PFSK-1 (cell line): Measurements from ENCODE around the gene ENPP5.

ENCODE experiments used
- FOXP2 ChIP-seq: optimal IDR thresholded peaks from 2 replicates; pipeline ENCODE3; 2011; ENCODE audit warnings: borderline replicate concordance, control low read depth, inconsistent platforms; ENCODE audit not compliant: insufficient read depth; ENCODE audit errors: extremely low read length, extremely low read depth
- POLR2AphosphoS5 ChIP-seq: IDR thresholded peaks from 2 replicates; pipeline ENCODE4 v1.6.1; 2012; ENCODE audit warnings: low read depth, mild to moderate bottlenecking, control low read depth, low read length, moderate library complexity
- REST ChIP-seq, 2 experiments: IDR thresholded peaks; 2 replicates each; pipeline versions ENCODE4 v1.6.1 to v1.8.0; 2011 to 2012; ENCODE audit warnings: low read depth in 2 of 2, low read length in 2 of 2, control low read depth in 1 of 2, inconsistent platforms in 1 of 2, mild to moderate bottlenecking in 1 of 2, moderate library complexity in 1 of 2; ENCODE audit not compliant: insufficient read depth in 1 of 2
- SIN3A ChIP-seq: IDR thresholded peaks from 2 replicates; pipeline ENCODE4 v1.6.1; 2012; ENCODE audit warnings: mild to moderate bottlenecking, low read length, moderate library complexity, borderline replicate concordance; ENCODE audit not compliant: insufficient read depth
- TAF1 ChIP-seq: IDR thresholded peaks from 2 replicates; pipeline ENCODE4 v1.6.1; 2012; ENCODE audit warnings: low read length, control low read depth, borderline replicate concordance; ENCODE audit not compliant: insufficient read depth

Gene ENPP5

GRCh38 chr6:46215777-46216176 is 45.0 kb upstream of the ENPP5 start:
- TF ChIP-seq REST (IDR thresholded peaks at IDR 0.05; ENCODE audit: insufficient read depth in 1 of 2, low read depth in 2 of 2, low read length in 2 of 2) (no peak), TAF1 (no peak), POLR2AphosphoS5 (no peak), SIN3A (no peak), FOXP2 (no peak)

GRCh38 chr6:46215213-46215612 is 44.4 kb upstream of the ENPP5 start:
- TF ChIP-seq SIN3A (no peak), REST (IDR thresholded peaks at IDR 0.05; ENCODE audit: insufficient read depth in 1 of 2, low read depth in 2 of 2, low read length in 2 of 2) (no peak), POLR2AphosphoS5 (no peak), TAF1 (no peak), FOXP2 (no peak)

- TF ChIP-seq REST (IDR thresholded peaks at IDR 0.05; ENCODE audit: insufficient read depth in 1 of 2, low read depth in 2 of 2, low read length in 2 of 2) (no peak), TAF1 (no peak), FOXP2 (no peak), SIN3A (no peak), POLR2AphosphoS5 (no peak)
Observed at GRCh38 chr6:46211917-46212316, 41.1 kb upstream of the ENPP5 start.

- TF ChIP-seq REST (IDR thresholded peaks at IDR 0.05; ENCODE audit: insufficient read depth in 1 of 2, low read depth in 2 of 2, low read length in 2 of 2), result no peak
- no peak for TF ChIP-seq TAF1
- TF ChIP-seq FOXP2, result no peak
- no peak for TF ChIP-seq POLR2AphosphoS5
- no peak for TF ChIP-seq SIN3A
Observed at GRCh38 chr6:46210294-46210693, 39.5 kb upstream of the ENPP5 start.

- no peak for TF ChIP-seq SIN3A
- TF ChIP-seq TAF1, result no peak
- TF ChIP-seq REST (IDR thresholded peaks at IDR 0.05; ENCODE audit: insufficient read depth in 1 of 2, low read depth in 2 of 2, low read length in 2 of 2), result no peak
- no peak for TF ChIP-seq FOXP2
- TF ChIP-seq POLR2AphosphoS5, result no peak
Observed at GRCh38 chr6:46208303-46208702, 37.5 kb upstream of the ENPP5 start.
